ENCODE measurements around the gene SAE1.

DNA sequence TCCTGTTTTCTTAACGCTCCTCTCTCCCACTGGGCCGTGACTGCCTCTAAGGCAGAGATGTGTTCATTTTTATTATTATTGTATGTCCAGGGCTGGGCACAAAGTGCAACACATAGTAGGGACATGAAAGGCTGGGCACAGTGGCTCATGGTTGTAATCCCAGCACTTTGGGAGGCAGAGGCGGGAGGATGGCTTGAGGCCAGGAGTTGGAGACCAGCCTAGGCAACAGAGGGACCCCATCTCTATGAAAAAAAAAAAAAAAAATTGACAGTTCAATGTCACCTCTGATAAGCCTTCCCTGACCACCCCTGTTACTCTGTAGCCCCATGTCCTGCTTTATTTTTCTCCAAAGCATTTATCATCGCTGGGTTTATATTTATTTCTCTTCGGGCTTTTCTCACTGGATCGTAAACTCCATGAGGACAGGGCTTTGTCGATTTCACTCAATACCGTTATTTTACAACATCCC lies 481 bp upstream of the SAE1 start:
- no peak for TF ChIP-seq NFRKB (IDR thresholded peaks at IDR 0.05)
- no peak for TF ChIP-seq CTBP1 (IDR thresholded peaks at IDR 0.05; ENCODE audit: borderline replicate concordance)
- no peak for TF ChIP-seq BHLHE40 (IDR thresholded peaks at IDR 0.05; ENCODE audit: borderline replicate concordance)
